Erythroblast (primary cell): ENCODE results near the gene RHBDD2.

Experiments
- GATA1 ChIP-seq: IDR thresholded peaks from 2 replicates; pipeline ENCODE4 v1.6.1; 2011; ENCODE audit warnings: low read depth, mild to moderate bottlenecking, control low read depth, low read length, moderate library complexity
- POLR2A ChIP-seq: IDR thresholded peaks from 2 replicates; pipeline ENCODE4 v1.6.1; 2011; ENCODE audit warnings: mild to moderate bottlenecking, low read length

DNA sequence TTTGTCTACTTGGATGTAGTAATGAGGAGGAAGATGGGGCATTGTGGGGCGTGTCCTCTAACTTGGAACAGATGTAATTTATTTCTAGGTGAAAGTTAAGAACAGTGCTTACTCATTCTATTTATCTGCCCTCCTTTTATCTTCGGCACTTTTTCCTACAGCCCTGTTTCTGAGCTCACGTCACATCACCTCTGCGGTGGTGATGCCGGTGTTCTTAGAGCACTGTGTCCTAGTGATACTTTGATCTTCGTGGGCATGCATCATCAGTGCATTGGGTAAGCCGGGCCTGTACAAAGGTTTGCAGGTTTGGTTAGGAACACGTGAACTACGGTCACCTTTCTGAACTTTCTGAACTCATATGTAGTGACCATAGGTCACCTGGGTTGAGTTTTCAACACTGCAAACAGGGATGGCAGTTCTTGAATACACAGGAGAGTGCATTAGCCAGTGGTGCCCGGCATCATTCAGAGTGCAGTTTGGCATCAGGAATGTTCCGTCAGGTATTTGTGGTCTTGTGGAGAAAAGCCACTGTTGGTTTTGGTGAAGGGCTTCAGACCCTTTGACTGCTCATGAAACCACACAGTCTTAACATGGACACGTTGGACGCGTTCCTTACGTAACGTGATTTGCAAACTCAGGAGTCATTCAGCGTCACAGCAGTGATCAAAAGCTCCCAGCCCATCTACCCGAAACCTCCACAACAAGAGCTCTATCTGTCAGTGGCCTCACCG lies 41.8 kb downstream of the RHBDD2 start:
- TF ChIP-seq POLR2A = no peak
- no peak for TF ChIP-seq GATA1
